ENCODE data around the gene HTT.
"Not testable (repeated sequence)": the region's sequence is repeated elsewhere in the genome, so short reads cannot be mapped to it uniquely, and the experiment has no call there.

HTT gene

GRCh38 chr4:3124070-3124767 is 49.7 kb downstream of the HTT start:
- no peak for DNase-seq

GRCh38 chr4:3127112-3127511 is 52.6 kb downstream of the HTT start:
- no peak for DNase-seq

- DNase-seq = no peak
Measured at GRCh38 chr4:3128058-3128457, 53.6 kb downstream of the HTT start.

GRCh38 chr4:3128976-3129375 is 54.5 kb downstream of the HTT start:
- DNase-seq = no peak

GRCh38 chr4:3130201-3130600 is 55.7 kb downstream of the HTT start:
- DNase-seq = no peak

DNA sequence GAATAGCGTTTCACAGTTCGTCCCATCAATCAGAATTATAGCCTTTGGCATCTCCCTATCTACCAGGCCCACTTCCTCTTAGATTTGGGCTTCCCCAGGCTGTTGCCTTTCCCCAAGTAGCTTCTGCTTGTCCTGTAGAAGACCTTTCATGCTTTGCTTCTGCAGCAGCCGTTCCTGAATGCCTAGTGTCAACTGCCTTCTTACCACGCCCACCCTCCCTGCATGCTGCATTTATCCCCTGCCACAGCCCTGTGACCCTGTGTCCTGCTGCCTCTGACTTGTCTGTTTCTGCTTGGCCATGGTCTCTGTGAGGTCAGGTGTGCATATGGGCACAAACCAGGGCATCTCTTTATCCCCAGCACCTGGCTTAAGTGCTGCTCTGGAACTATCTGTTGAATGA is 56.3 kb downstream of the HTT start:
- no peak for DNase-seq

GRCh38 chr4:3134201-3134600 is 59.7 kb downstream of the HTT start:
- DNase-seq = no peak

DNA sequence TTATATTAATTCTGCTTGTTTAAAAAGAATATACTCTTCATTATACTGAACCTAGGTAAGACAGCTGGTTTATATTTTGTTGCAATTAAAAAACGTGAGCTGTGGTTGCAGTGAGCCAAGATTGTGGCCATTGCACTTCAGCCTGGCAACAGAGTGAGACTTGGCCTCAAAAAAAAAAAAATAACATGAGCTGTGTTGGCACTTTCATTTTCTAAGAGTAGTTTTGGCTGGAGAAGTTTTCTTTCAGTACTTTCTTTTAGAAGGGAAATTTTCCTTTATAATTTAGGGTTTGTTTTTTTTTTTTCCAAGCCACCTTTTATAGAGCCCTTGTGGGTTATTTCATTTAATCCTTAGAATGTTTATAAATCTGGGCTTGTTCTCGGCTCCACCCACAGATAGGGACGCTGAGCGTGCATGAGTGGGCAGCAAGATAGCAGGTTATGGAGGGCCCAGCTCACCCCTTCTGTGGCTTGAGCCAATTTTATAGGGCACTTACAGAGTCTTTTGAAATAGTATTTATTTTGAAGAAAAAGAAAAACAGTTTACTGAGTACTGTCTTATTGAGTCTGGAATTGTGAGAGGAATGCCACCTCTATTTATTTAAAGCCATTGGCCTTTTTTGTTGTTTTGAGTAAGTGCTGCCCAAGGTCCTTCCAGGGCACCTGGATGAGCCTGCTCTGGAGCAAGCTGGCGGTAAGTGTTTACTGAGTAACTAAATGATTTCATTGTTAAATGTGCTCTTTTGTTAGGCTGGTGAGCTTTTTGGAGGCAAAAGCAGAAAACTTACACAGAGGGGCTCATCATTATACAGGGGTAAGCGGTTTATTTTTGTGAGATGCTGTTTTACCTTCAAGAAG is 60.9 kb downstream of the HTT start:
- no peak for DNase-seq

DNA sequence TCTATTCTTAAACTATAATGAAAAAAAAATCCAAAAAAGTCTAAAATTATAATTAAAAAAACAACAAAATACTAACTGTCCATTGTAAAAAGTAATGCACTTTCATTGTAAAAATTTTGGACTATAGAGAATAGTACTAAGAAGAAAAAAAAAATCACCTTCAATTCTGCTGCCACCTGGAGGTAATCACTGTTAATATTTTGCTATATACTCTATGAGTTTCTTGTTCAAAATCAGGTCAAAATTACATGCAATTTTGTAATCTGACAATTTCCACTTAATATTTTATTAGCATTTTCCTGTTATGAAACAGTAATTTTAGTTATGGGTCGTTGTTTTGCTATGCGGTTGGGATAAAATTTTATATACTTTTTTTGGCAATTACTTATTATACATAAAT is 62.0 kb downstream of the HTT start:
- no peak for DNase-seq

- DNase-seq = no peak
Measured at GRCh38 chr4:3137908-3138307, 63.4 kb downstream of the HTT start.

- no peak for DNase-seq
Measured at GRCh38 chr4:3145234-3145924, 70.9 kb downstream of the HTT start.

GRCh38 chr4:3148926-3149325 is 74.4 kb downstream of the HTT start:
- no peak for DNase-seq

- DNase-seq = not testable (repeated sequence)
Measured at GRCh38 chr4:3151238-3151637, 76.8 kb downstream of the HTT start.

DNA sequence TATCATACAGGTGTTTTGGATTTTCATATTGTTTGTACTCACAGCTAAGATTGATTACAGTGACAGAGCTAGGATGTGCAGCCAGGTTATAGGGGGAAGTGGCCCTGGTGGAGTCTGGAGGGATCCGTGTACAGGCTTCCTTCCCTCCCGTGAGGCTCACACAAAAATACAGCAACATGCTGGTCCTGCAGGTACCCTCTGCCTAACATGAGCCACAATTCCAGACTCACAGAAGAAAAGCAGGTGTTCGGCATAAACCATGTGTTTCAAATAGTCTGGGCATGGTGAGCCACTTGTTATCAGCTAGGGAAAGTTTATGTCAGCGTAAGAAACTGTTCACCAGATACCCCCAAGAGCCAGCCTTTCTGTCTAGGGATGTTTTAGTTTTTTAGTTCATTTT is 82.9 kb downstream of the HTT start:
- no peak for DNase-seq

GRCh38 chr4:3158841-3159240 is 84.4 kb downstream of the HTT start:
- DNase-seq = no peak

DNA sequence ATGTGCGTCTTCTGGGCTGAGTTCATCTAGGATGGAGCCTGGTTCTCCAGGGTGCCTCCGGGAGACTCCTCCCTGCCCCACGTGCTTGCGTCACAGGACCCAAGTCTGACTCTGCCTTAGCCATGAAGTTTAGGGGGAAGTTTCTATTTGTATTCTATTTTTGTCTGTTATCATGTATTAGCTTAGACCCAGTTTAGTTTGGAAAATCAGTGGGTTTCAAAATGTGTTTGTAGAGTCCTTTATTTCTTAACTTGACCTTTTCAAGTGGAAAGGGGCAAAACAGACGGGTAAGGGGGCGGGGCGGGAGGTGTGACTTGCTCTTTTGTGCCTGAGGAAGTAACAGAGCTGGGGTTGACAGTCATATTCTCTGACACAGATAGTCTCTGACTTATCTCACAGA is 86.0 kb downstream of the HTT start:
- DNase-seq = no peak

DNA sequence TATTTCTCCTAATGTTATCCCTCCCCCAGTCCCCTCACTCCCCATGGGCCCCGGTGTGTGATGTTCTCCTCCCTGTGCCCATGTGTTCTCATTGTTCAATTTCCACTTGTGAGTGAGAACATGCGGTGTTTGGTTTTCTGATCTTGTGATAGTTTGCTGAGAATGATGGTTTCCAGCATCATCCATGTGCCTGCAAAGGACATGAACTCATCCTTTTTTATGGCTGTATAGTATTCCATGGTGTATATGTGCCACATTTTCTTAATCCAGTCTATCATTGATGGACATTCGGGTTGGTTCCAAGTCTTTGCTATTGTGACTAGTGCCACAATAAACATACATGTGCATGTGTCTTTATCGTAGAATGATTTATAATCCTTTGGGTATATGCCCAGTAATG is 86.6 kb downstream of the HTT start:
- not testable (repeated sequence) for DNase-seq

DNA sequence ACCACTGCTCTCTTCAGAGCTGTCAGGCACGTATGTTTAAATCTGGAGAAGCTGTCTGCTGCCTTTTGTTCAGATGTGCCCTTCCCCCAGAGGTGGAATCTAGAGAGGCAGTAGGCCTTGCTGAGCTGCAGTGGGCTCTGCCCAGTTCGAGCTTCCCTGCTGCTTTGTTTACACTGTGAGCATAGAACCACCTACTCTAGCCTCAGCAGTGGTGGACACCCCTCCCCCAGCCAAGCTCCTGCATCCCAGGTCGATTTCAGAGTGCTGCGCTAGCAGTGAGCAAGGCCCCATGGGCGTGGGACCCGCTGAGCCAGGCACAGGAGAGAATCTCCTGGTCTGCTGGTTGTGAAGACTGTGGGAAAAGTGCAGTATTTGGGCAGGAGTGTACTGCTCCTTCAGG is 92.0 kb downstream of the HTT start:
- DNase-seq = not testable (repeated sequence)

- DNase-seq = no peak
Measured at GRCh38 chr4:3168029-3168428, 93.5 kb downstream of the HTT start.

DNA sequence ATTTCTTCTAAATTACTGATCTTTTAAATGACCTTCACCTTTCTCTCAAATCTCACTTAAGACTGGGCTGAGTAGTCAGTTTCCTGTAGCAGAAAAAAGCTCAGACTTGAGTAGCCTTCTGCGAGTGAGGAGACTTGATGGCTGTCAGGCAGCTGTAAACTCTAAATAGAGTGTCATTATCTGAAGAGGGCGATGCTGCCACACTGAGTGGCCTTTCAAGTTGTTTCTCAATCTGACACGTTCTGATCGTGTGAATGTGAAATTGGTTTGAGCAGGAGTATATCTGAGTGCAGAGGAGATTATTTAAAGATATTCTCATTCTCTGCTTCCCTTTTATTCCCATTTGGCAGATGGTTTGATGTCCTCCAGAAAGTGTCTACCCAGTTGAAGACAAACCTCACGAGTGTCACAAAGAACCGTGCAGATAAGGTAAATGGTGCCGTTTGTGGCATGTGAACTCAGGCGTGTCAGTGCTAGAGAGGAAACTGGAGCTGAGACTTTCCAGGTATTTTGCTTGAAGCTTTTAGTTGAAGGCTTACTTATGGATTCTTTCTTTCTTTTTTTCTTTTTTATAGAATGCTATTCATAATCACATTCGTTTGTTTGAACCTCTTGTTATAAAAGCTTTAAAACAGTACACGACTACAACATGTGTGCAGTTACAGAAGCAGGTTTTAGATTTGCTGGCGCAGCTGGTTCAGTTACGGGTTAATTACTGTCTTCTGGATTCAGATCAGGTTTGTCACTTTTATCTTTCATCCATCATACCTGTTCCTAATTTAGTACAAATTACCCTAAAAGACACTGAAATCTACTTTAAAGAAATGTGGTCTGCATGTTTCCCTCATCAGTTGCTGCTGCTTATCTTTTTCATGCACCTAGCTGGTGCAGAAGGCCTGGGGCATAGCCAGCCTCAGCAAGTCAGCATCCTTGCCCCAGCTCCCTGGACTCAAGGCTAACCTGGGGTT is 100.2 kb downstream of the HTT start:
- DNase-seq = no peak

GRCh38 chr4:3176367-3177229 is 102.1 kb downstream of the HTT start:
- DNase-seq = peak; percentile 72

DNA sequence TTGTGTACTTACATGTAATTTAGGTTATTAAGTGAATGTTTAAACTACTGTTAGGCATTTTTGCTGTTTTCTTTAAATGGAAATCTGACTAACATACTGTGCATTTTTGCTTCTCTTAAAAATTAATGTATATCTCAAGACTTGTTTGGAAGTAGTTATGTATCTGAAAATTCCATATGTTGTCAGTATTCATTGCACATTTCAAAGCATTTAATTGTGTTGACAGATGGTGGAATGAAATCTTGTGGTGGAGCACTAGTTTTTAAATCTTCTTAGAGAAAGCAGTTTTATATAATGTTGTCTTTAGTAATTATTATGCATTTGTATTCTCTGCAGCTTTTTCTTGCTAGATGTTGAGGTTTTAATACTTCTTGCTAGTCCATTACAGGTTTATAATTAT is 102.9 kb downstream of the HTT start:
- no peak for DNase-seq

All from NCI-H2171 (cell line).